ENCODE results near the gene HCAR1.
"Not testable (repeated sequence)": the region's sequence is repeated elsewhere in the genome, so short reads cannot be mapped to it uniquely, and the experiment has no call there.

The HCAR1 gene

GRCh38 chr12:122740351-122740750, 9.7 kb upstream of the HCAR1 start:
- no peaks in the 10 kb centered on the region for H3K4me1 ChIP-seq (ENCODE audit: control insufficient read depth in 1 of 2, insufficient read depth in 2 of 2, low read length in 2 of 2)
- no peaks in the 10 kb centered on the region for H3K9me3 ChIP-seq (ENCODE audit: control insufficient read depth in 1 of 2, low read length in 2 of 2)
- H3K27me3 ChIP-seq (ENCODE audit: low read depth, low read length), result no peaks in the 10 kb centered on the region
- H3K4me3 ChIP-seq (ENCODE audit: low read depth in 1 of 2, low read length in 2 of 2), result no peak overlapping the region
- H3K36me3 ChIP-seq (ENCODE audit: control insufficient read depth in 1 of 2, insufficient read depth in 2 of 2, low read length in 2 of 2), result no peaks in the 10 kb centered on the region
- H3K27ac ChIP-seq (ENCODE audit: low read length), result no peak overlapping the region

GRCh38 chr12:122738571-122738970, 7.9 kb upstream of the HCAR1 start:
- no peak overlapping the region for H3K27ac ChIP-seq (ENCODE audit: low read length)
- no peak overlapping the region for H3K4me3 ChIP-seq (ENCODE audit: low read depth in 1 of 2, low read length in 2 of 2)
- no peaks in the 10 kb centered on the region for H3K4me1 ChIP-seq (ENCODE audit: control insufficient read depth in 1 of 2, insufficient read depth in 2 of 2, low read length in 2 of 2)
- H3K9me3 ChIP-seq (ENCODE audit: control insufficient read depth in 1 of 2, low read length in 2 of 2), result no peaks in the 10 kb centered on the region
- no peaks in the 10 kb centered on the region for H3K36me3 ChIP-seq (ENCODE audit: control insufficient read depth in 1 of 2, insufficient read depth in 2 of 2, low read length in 2 of 2)
- H3K27me3 ChIP-seq (ENCODE audit: low read depth, low read length), result no peaks in the 10 kb centered on the region

- no peaks in the 10 kb centered on the region for H3K36me3 ChIP-seq (ENCODE audit: control insufficient read depth in 1 of 2, insufficient read depth in 2 of 2, low read length in 2 of 2)
- H3K27me3 ChIP-seq (ENCODE audit: low read depth, low read length), result peaks cover 4% of the 10 kb centered on the region
- H3K9me3 ChIP-seq (ENCODE audit: control insufficient read depth in 1 of 2, low read length in 2 of 2), result no peaks in the 10 kb centered on the region
- H3K4me3 ChIP-seq (ENCODE audit: low read depth in 1 of 2, low read length in 2 of 2), result no peak overlapping the region
- no peak overlapping the region for H3K27ac ChIP-seq (ENCODE audit: low read length)
- no peaks in the 10 kb centered on the region for H3K4me1 ChIP-seq (ENCODE audit: control insufficient read depth in 1 of 2, insufficient read depth in 2 of 2, low read length in 2 of 2)
Measured at GRCh38 chr12:122732611-122733010, 2.0 kb upstream of the HCAR1 start.

- Histone ChIP-seq H3K27me3 (ENCODE audit: low read depth, low read length) (peaks cover 4% of the 10 kb centered on the region), H3K27ac (ENCODE audit: low read length) (no peak overlapping the region), H3K9me3 (ENCODE audit: control insufficient read depth in 1 of 2, low read length in 2 of 2) (no peaks in the 10 kb centered on the region), H3K4me1 (ENCODE audit: control insufficient read depth in 1 of 2, insufficient read depth in 2 of 2, low read length in 2 of 2) (no peaks in the 10 kb centered on the region), H3K36me3 (ENCODE audit: control insufficient read depth in 1 of 2, insufficient read depth in 2 of 2, low read length in 2 of 2) (no peaks in the 10 kb centered on the region), H3K4me3 (ENCODE audit: low read depth in 1 of 2, low read length in 2 of 2) (no peak overlapping the region)
Measured at GRCh38 chr12:122732170-122732569, 1.5 kb upstream of the HCAR1 start.

- Histone ChIP-seq H3K4me3 (ENCODE audit: low read depth in 1 of 2, low read length in 2 of 2) (no peak overlapping the region), H3K27me3 (ENCODE audit: low read depth, low read length) (peaks cover 4% of the 10 kb centered on the region), H3K4me1 (ENCODE audit: control insufficient read depth in 1 of 2, insufficient read depth in 2 of 2, low read length in 2 of 2) (no peaks in the 10 kb centered on the region), H3K36me3 (ENCODE audit: control insufficient read depth in 1 of 2, insufficient read depth in 2 of 2, low read length in 2 of 2) (no peaks in the 10 kb centered on the region), H3K9me3 (ENCODE audit: control insufficient read depth in 1 of 2, low read length in 2 of 2) (no peaks in the 10 kb centered on the region), H3K27ac (ENCODE audit: low read length) (no peak overlapping the region)
Measured at GRCh38 chr12:122729583-122730214, 945 bp downstream of the HCAR1 start.

- no peaks in the 10 kb centered on the region for H3K4me1 ChIP-seq (ENCODE audit: control insufficient read depth in 1 of 2, insufficient read depth in 2 of 2, low read length in 2 of 2)
- no peak overlapping the region for H3K27ac ChIP-seq (ENCODE audit: low read length)
Measured at GRCh38 chr12:122726080-122726558, 4.5 kb downstream of the HCAR1 start.

GRCh38 chr12:122725452-122726079, 5.1 kb downstream of the HCAR1 start:
- Histone ChIP-seq H3K4me3 (ENCODE audit: low read depth in 1 of 2, low read length in 2 of 2) (no peak overlapping the region), H3K9me3 (ENCODE audit: control insufficient read depth in 1 of 2, low read length in 2 of 2) (no peaks in the 10 kb centered on the region), H3K4me1 (ENCODE audit: control insufficient read depth in 1 of 2, insufficient read depth in 2 of 2, low read length in 2 of 2) (no peaks in the 10 kb centered on the region), H3K27ac (ENCODE audit: low read length) (no peak overlapping the region), H3K27me3 (ENCODE audit: low read depth, low read length) (peaks cover 4% of the 10 kb centered on the region), H3K36me3 (ENCODE audit: control insufficient read depth in 1 of 2, insufficient read depth in 2 of 2, low read length in 2 of 2) (no peaks in the 10 kb centered on the region)

More at GRCh38 chr12:122726080-122726558, 4.5 kb downstream of the HCAR1 start:
- Histone ChIP-seq H3K36me3 (ENCODE audit: control insufficient read depth in 1 of 2, insufficient read depth in 2 of 2, low read length in 2 of 2) (no peaks in the 10 kb centered on the region), H3K4me3 (ENCODE audit: low read depth in 1 of 2, low read length in 2 of 2) (no peak overlapping the region), H3K27me3 (ENCODE audit: low read depth, low read length) (peaks cover 4% of the 10 kb centered on the region), H3K9me3 (ENCODE audit: control insufficient read depth in 1 of 2, low read length in 2 of 2) (no peaks in the 10 kb centered on the region)

- Histone ChIP-seq H3K27me3 (ENCODE audit: low read depth, low read length) (no peaks in the 10 kb centered on the region), H3K9me3 (ENCODE audit: control insufficient read depth in 1 of 2, low read length in 2 of 2) (no peaks in the 10 kb centered on the region), H3K4me1 (ENCODE audit: control insufficient read depth in 1 of 2, insufficient read depth in 2 of 2, low read length in 2 of 2) (no peaks in the 10 kb centered on the region), H3K4me3 (ENCODE audit: low read depth in 1 of 2, low read length in 2 of 2) (no peak overlapping the region), H3K36me3 (ENCODE audit: control insufficient read depth in 1 of 2, insufficient read depth in 2 of 2, low read length in 2 of 2) (no peaks in the 10 kb centered on the region), H3K27ac (ENCODE audit: low read length) (no peak overlapping the region)
Measured at GRCh38 chr12:122724641-122725243, 5.9 kb downstream of the HCAR1 start.

GRCh38 chr12:122722387-122722786, 8.3 kb downstream of the HCAR1 start:
- Histone ChIP-seq H3K36me3 (ENCODE audit: control insufficient read depth in 1 of 2, insufficient read depth in 2 of 2, low read length in 2 of 2) (no peaks in the 10 kb centered on the region), H3K4me1 (ENCODE audit: control insufficient read depth in 1 of 2, insufficient read depth in 2 of 2, low read length in 2 of 2) (no peaks in the 10 kb centered on the region), H3K27ac (ENCODE audit: low read length) (no peak overlapping the region), H3K4me3 (ENCODE audit: low read depth in 1 of 2, low read length in 2 of 2) (no peak overlapping the region), H3K9me3 (ENCODE audit: control insufficient read depth in 1 of 2, low read length in 2 of 2) (no peaks in the 10 kb centered on the region), H3K27me3 (ENCODE audit: low read depth, low read length) (no peaks in the 10 kb centered on the region)

- Histone ChIP-seq H3K4me1 (ENCODE audit: control insufficient read depth in 1 of 2, insufficient read depth in 2 of 2, low read length in 2 of 2) (no peaks in the 10 kb centered on the region), H3K27ac (ENCODE audit: low read length) (no peak overlapping the region)
Measured at GRCh38 chr12:122721057-122721545, 9.5 kb downstream of the HCAR1 start.

GRCh38 chr12:122716658-122717057, 14.0 kb downstream of the HCAR1 start, which contains the start of gene HCAR3:
HCAR3 (minus strand) TSS chr12:122716811; CDS start chr12:122716737, 74 bp downstream.
- H3K27me3 ChIP-seq (ENCODE audit: low read depth, low read length); H3K36me3 ChIP-seq (ENCODE audit: control insufficient read depth in 1 of 2, insufficient read depth in 2 of 2, low read length in 2 of 2); H3K4me1 ChIP-seq (ENCODE audit: control insufficient read depth in 1 of 2, insufficient read depth in 2 of 2, low read length in 2 of 2); H3K27ac ChIP-seq (ENCODE audit: low read length); H3K4me3 ChIP-seq (ENCODE audit: low read depth in 1 of 2, low read length in 2 of 2); H3K9me3 ChIP-seq (ENCODE audit: control insufficient read depth in 1 of 2, low read length in 2 of 2): not testable (repeated sequence)

More at GRCh38 chr12:122721057-122721545, 9.5 kb downstream of the HCAR1 start:
- Histone ChIP-seq H3K36me3 (ENCODE audit: control insufficient read depth in 1 of 2, insufficient read depth in 2 of 2, low read length in 2 of 2) (no peaks in the 10 kb centered on the region), H3K9me3 (ENCODE audit: control insufficient read depth in 1 of 2, low read length in 2 of 2) (no peaks in the 10 kb centered on the region), H3K27me3 (ENCODE audit: low read depth, low read length) (no peaks in the 10 kb centered on the region), H3K4me3 (ENCODE audit: low read depth in 1 of 2, low read length in 2 of 2) (no peak overlapping the region)

All from muscle layer of duodenum (tissue), 2 donors.